Mononuclear cell (primary cell): ENCODE data around the gene ZNF264. TPM values are rescaled to one million over a fixed set of nuclear protein-coding genes. Genes with fewer than 3 reads are reported as not detected.

Experiments
- H3K27me3 ChIP-seq: 2 replicates; pipeline ENCODE4 v1.6.0; 2011; ENCODE audit warnings: low read length, control low read depth; ENCODE audit not compliant: insufficient read depth
- H3K4me1 ChIP-seq: 2 replicates; pipeline ENCODE4 v1.5.1; 2011; ENCODE audit warnings: mild to moderate bottlenecking, low read length, control low read depth; ENCODE audit not compliant: insufficient read depth
- H3K4me3 ChIP-seq: 2 replicates; pipeline ENCODE4 v1.5.1; 2011; ENCODE audit warnings: mild to moderate bottlenecking, low read length, moderate library complexity
- H3K9me3 ChIP-seq: 2 replicates; pipeline ENCODE4 v1.5.1; 2011; ENCODE audit warnings: low read depth, mild to moderate bottlenecking, control low read depth, low read length
- total RNA-seq: library from RNA; depleted of rRNA; stranded (reverse); fragments of >200 nt; gene quantifications from one replicate; pipeline ENCODE4 v1.2.3, GENCODE V29; 2012

The ZNF264 gene
- total RNA-seq, 1 donor = 37.5 TPM

DNA sequence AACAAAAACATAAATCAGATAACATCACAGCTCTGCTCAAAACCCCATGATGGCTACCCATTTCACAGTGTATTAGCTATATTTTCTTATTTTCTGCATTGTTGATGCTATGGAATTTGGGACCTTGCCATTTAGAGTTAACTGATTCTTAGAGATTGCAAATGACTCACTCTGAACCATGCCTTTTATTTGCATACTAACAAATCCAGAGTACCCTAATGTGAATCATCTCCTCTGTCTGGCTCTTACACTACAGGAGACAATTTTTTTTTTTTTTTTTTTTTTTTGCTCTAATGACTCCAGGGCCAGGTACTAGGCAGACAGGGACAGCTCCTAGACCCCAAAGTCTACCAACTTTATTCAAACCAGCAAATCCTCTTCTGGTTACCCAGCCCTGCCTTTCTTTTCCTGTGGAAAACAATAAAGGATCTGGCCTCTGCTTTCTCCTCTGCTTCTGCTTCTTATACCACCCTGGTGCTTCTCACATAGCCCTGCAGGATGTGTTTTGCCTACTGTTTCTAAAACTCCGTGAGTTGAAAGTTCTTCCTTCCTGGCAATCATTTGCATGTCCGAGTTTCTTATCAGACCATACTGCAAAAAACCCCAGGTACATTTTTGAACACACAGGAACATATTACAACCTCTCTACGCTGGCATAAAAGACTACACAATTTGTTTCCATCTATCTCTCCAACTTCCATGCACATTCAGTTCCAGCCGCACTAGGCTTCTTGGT lies 78.4 kb downstream of the ZNF264 start:
- Histone ChIP-seq H3K27me3 (no peaks in the 10 kb centered on the region), H3K9me3 (no peaks in the 10 kb centered on the region), H3K4me3 (no peak overlapping the region), H3K4me1 (no peaks in the 10 kb centered on the region)

DNA sequence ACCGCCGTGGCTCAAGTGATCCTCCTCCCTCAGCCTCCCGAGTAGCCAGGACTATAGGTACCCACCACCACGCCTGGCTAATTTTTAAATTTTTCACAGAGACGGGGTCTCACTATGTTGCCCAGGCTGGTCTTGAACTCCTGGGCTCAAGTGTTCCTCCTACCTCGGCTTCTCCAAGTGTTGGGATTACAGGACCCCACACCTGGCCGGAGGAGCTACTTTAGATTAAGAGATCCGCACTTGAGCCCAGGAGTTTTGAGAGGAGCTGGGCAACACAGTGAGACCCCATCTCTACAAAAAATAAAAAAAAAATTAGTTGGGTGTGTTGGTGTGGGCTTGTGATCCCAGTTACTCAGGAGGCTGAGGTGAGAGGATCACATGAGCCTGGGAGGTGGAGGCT lies 80.0 kb downstream of the ZNF264 start:
- Histone ChIP-seq H3K4me3 (no peak overlapping the region), H3K4me1 (no peaks in the 10 kb centered on the region), H3K9me3 (no peaks in the 10 kb centered on the region), H3K27me3 (no peaks in the 10 kb centered on the region)

Other genes with a start within 250 kb of the ZNF264 start
- gene USP29, start 71.5 kb upstream of the ZNF264 start, total RNA-seq = not detected
- 0.10 TPM for gene ZIM3, start 46.3 kb upstream of the ZNF264 start, total RNA-seq
- not detected for gene DUXA, start 24.0 kb upstream of the ZNF264 start, total RNA-seq
- gene AURKC, start 39.5 kb downstream of the ZNF264 start, total RNA-seq = 0.31 TPM
- gene ZNF805, start 49.1 kb downstream of the ZNF264 start, total RNA-seq = 78.5 TPM
- 90.5 TPM for gene ZNF460, start 89.0 kb downstream of the ZNF264 start, total RNA-seq
- gene ZNF543, start 129.0 kb downstream of the ZNF264 start, total RNA-seq = 5.6 TPM
- 4.5 TPM for gene ZNF304, start 159.8 kb downstream of the ZNF264 start, total RNA-seq
- 10.9 TPM for gene TRAPPC2B, start 172.1 kb downstream of the ZNF264 start, total RNA-seq
- gene ZNF547, start 172.1 kb downstream of the ZNF264 start, total RNA-seq = 1.0 TPM
- gene ZNF548, start 198.4 kb downstream of the ZNF264 start, total RNA-seq = 46.3 TPM
- gene ZNF17, start 219.7 kb downstream of the ZNF264 start, total RNA-seq = 8.1 TPM
- 5.0 TPM for gene ZNF749, start 243.8 kb downstream of the ZNF264 start, total RNA-seq